HCT116 (cell line): ENCODE data around the gene KIF25. TPM values are rescaled to one million over a fixed set of nuclear protein-coding genes. Genes with fewer than 3 reads are reported as not detected.

Experiments
- ATAC-seq: fragments of 200-7000 bp; cut with Tn5 transposase; 2 replicates; pipeline ENCODE4 v1.9.1; 2020; ENCODE audit warnings: mild to moderate bottlenecking, moderate library complexity
- BruUV-seq: library from RNA; stranded (reverse); fragments of 400-500 nt; replicated peaks from 2 replicates; lab custom pipeline; 2021; lab: Mats Ljungman, UMichigan
- CTCF ChIA-PET: fragments of 300-600 bp; sonication (Branson Sonifier 250); formaldehyde crosslinking; loops from one replicate; lab custom pipeline; 2021; ENCODE audit warnings: antibody characterized with exemption; lab: Charles Lee
- POLR2A ChIA-PET: fragments of 300-600, 350-600 bp; sonication (Branson Sonifier 250); formaldehyde crosslinking; loops from one replicate; lab custom pipeline; 2021; ENCODE audit warnings: antibody characterized with exemption; lab: Charles Lee
- RAD21 ChIA-PET, 2 experiments: fragments of 300-600 bp; sonication (Branson Sonifier 250); formaldehyde crosslinking; loops; one replicate each; lab custom pipeline; 2023; ENCODE audit warnings: low total read pairs in 2 of 2; ENCODE audit not compliant: uncharacterized antibody in 2 of 2, unreplicated experiment in 2 of 2, low non-redundant PET in 1 of 2; lab: Charles Lee
- DNase-seq: peaks from one replicate; pipeline ENCODE4 v3.0.0-alpha.2; 2010; ENCODE audit warnings: low read depth, low spot score
- H2AFZ ChIP-seq: fragments of 200-600 bp; shearing (Covaris generic), sonication (generic); 2 replicates; pipeline ENCODE4 v1.6.1; 2017; ENCODE audit warnings: low read depth, mixed run types, mixed read lengths, antibody characterized with exemption, low read length; ENCODE audit not compliant: poor library complexity, severe bottlenecking
- H3K27ac ChIP-seq: 2 replicates; pipeline ENCODE4 v1.5.1; 2012; ENCODE audit warnings: low read depth, low read length
- H3K27me3 ChIP-seq: fragments of 200-600 bp; sonication (generic); 2 replicates; pipeline ENCODE4 v1.6.1; 2016; ENCODE audit warnings: mixed run types, low read length, mixed read lengths; ENCODE audit not compliant: insufficient read depth
- H3K36me3 ChIP-seq, 2 experiments: fragments of 200-500 bp in 1 of 2; fragments of 200-600 bp in 1 of 2; sonication (Bioruptor generic) in 1 of 2; sonication (generic) in 1 of 2; 2 replicates each; pipeline versions ENCODE4 v1.5.1 to v1.6.1; 2014 to 2016; ENCODE audit warnings: low read length in 2 of 2, inconsistent platforms in 1 of 2, mixed read lengths in 1 of 2, mixed run types in 1 of 2; ENCODE audit not compliant: insufficient read depth in 2 of 2, control insufficient read depth in 1 of 2
- H3K4me1 ChIP-seq, 2 experiments: fragments of 200-600 bp in 1 of 2; sonication (generic) in 1 of 2; 2 replicates each; pipeline versions ENCODE4 v1.5.1 to v1.6.1; 2012 to 2017; ENCODE audit warnings: low read length in 2 of 2, inconsistent platforms in 1 of 2, mild to moderate bottlenecking in 1 of 2, mixed read lengths in 1 of 2, mixed run types in 1 of 2, moderate library complexity in 1 of 2; ENCODE audit not compliant: insufficient read depth in 2 of 2, control insufficient read depth in 1 of 2
- H3K4me2 ChIP-seq: fragments of 200-600 bp; sonication (generic); 2 replicates; pipeline ENCODE4 v1.6.1; 2017; ENCODE audit warnings: mixed run types, low read length, mixed read lengths
- H3K4me3 ChIP-seq, 2 experiments: fragments of 200-600 bp in 1 of 2; sonication (generic) in 1 of 2; replicated peaks in 1 of 2; 2 replicates each; pipeline ENCODE4 v1.5.1; 2011 to 2016; ENCODE audit warnings: low read length in 2 of 2, control low read depth in 1 of 2, low read depth in 1 of 2, mild to moderate bottlenecking in 1 of 2, mixed read lengths in 1 of 2, mixed run types in 1 of 2
- H3K79me2 ChIP-seq: fragments of 200-600 bp; sonication (generic); 2 replicates; pipeline ENCODE4 v1.6.1; 2017; ENCODE audit warnings: mild to moderate bottlenecking, mixed run types, low read length, moderate library complexity, mixed read lengths; ENCODE audit not compliant: insufficient read depth
- H3K9ac ChIP-seq: fragments of 200-600 bp; sonication (generic); 2 replicates; pipeline ENCODE4 v1.6.1; 2016; ENCODE audit warnings: low read length, mixed read lengths
- H3K9me2 ChIP-seq: fragments of 200-600 bp; sonication (generic), shearing (Covaris generic); 2 replicates; pipeline ENCODE4 v1.6.1; 2017; ENCODE audit warnings: mixed run types, mild to moderate bottlenecking, moderate library complexity; ENCODE audit not compliant: insufficient read depth
- H3K9me3 ChIP-seq, 2 experiments: fragments of 200-500 bp in 1 of 2; fragments of 200-600 bp in 1 of 2; sonication (Bioruptor generic) in 1 of 2; sonication (generic) in 1 of 2; 2 replicates each; pipeline ENCODE4 v1.6.1; 2014 to 2017; ENCODE audit warnings: low read length in 2 of 2, mixed read lengths in 2 of 2, inconsistent platforms in 1 of 2, low read depth in 1 of 2, mild to moderate bottlenecking in 1 of 2, mixed run types in 1 of 2, moderate library complexity in 1 of 2; ENCODE audit not compliant: control insufficient read depth in 1 of 2, insufficient read depth in 1 of 2
- H4K20me1 ChIP-seq: fragments of 200-600 bp; sonication (generic), shearing (Covaris generic); 2 replicates; pipeline ENCODE4 v1.6.1; 2017; ENCODE audit warnings: mixed run types, mild to moderate bottlenecking, moderate library complexity; ENCODE audit not compliant: insufficient read depth
- CBX3 ChIP-seq: IDR thresholded peaks from 2 replicates; pipeline ENCODE4 v1.6.1; 2012; ENCODE audit warnings: low read depth
- CEBPB ChIP-seq: IDR thresholded peaks from 2 replicates; pipeline ENCODE4 v1.6.1; 2012; ENCODE audit warnings: low read depth
- CTCF ChIP-seq, 3 experiments: fragments of 200-600 bp in 1 of 3; sonication (generic) in 1 of 3; IDR thresholded peaks in 2 of 3; conservative IDR thresholded peaks in 1 of 3; 2 replicates each; pipeline ENCODE4 v1.5.1; 2012 to 2017; ENCODE audit warnings: low read depth in 2 of 3, low read length in 2 of 3, antibody characterized with exemption in 1 of 3, borderline replicate concordance in 1 of 3, control low read depth in 1 of 3, mild to moderate bottlenecking in 1 of 3, mixed read lengths in 1 of 3, mixed run types in 1 of 3, moderate library complexity in 1 of 3; ENCODE audit not compliant: insufficient read depth in 1 of 3
- EGR1 ChIP-seq: IDR thresholded peaks from 2 replicates; pipeline ENCODE4 v1.6.1; 2012; ENCODE audit warnings: low read depth
- EZH2phosphoT487 ChIP-seq: fragments of 200-600 bp; IDR thresholded peaks from 2 replicates; pipeline ENCODE4 v1.6.1; 2018; ENCODE audit warnings: antibody characterized with exemption, borderline replicate concordance
- FOSL1 ChIP-seq: IDR thresholded peaks from 2 replicates; pipeline ENCODE4 v1.6.1; 2012; ENCODE audit warnings: low read depth
- JUND ChIP-seq: IDR thresholded peaks from 2 replicates; pipeline ENCODE4 v1.6.1; 2012
- MAX ChIP-seq: IDR thresholded peaks from 2 replicates; pipeline ENCODE4 v1.6.1; 2012
- POLR2AphosphoS5 ChIP-seq: IDR thresholded peaks from 2 replicates; pipeline ENCODE4 v1.6.1; 2011; ENCODE audit warnings: mild to moderate bottlenecking, low read depth, low read length, moderate library complexity
- RAD21 ChIP-seq: IDR thresholded peaks from 2 replicates; pipeline ENCODE4 v1.6.1; 2012; ENCODE audit warnings: low read depth, mild to moderate bottlenecking
- REST ChIP-seq: IDR thresholded peaks from 2 replicates; pipeline ENCODE4 v1.6.1; 2012; ENCODE audit warnings: low read depth
- SIN3A ChIP-seq: IDR thresholded peaks from 2 replicates; pipeline ENCODE4 v1.6.1; 2012; ENCODE audit warnings: low read depth
- SRF ChIP-seq: IDR thresholded peaks from 2 replicates; pipeline ENCODE4 v1.6.1; 2012; ENCODE audit warnings: low read depth
- TCF7L2 ChIP-seq: IDR thresholded peaks from 2 replicates; pipeline ENCODE4 v1.7.0; 2011; ENCODE audit warnings: borderline replicate concordance, inconsistent platforms; ENCODE audit not compliant: insufficient read depth, insufficient read length; ENCODE audit errors: extremely low read depth
- YY1 ChIP-seq: IDR thresholded peaks from 2 replicates; pipeline ENCODE4 v1.6.1; 2011; ENCODE audit warnings: low read length, low read depth, moderate library complexity, mild to moderate bottlenecking; ENCODE audit not compliant: insufficient replicate concordance; ENCODE audit errors: extremely low read depth
- ZBTB33 ChIP-seq: IDR thresholded peaks from 2 replicates; pipeline ENCODE4 v1.6.1; 2011; ENCODE audit warnings: mild to moderate bottlenecking, low read length, moderate library complexity; ENCODE audit not compliant: insufficient replicate concordance; ENCODE audit errors: extremely low read depth
- ZFX ChIP-seq: fragments of 450-650 bp; IDR thresholded peaks from 2 replicates; pipeline ENCODE4 v1.6.1; 2017
- intact Hi-C: fragments of 100-400 bp; cut with micrococcal nuclease; formaldehyde crosslinking; loops from 2 replicates; pipeline ENCODE4 v1.10.0; 2022
- total RNA-seq: library from RNA; stranded (reverse); gene quantifications from one replicate; pipeline ENCODE4 v1.2.1, GENCODE V29; 2021; ENCODE audit not compliant: unreplicated experiment

Gene KIF25
- total RNA-seq, 1 experiment from 2014 or later = not detected

GRCh38 chr6:168075216-168075615 is 77.7 kb downstream of the KIF25 start:
- no peak for DNase-seq
- no TSS peak for BruUV-seq
- no peak overlapping the region for H2AFZ ChIP-seq
- ChIA-PET CTCF (no interaction called here), RAD21 (no interaction called here), POLR2A (no interaction called here)
- intact Hi-C loops = no loop called here
- H3K9me3 ChIP-seq = no peaks in the 10 kb centered on the region
- H3K4me1 ChIP-seq = no peaks in the 10 kb centered on the region
- no peak overlapping the region for H3K9ac ChIP-seq
- H4K20me1 ChIP-seq = no peaks in the 10 kb centered on the region
- H3K9me2 ChIP-seq = no peaks in the 10 kb centered on the region
- no peak for ATAC-seq
- H3K36me3 ChIP-seq = no peaks in the 10 kb centered on the region
- H3K27ac ChIP-seq = no peak overlapping the region
- no peaks in the 10 kb centered on the region for H3K79me2 ChIP-seq
- no peak for TF ChIP-seq REST
- no peak for TF ChIP-seq SIN3A
- no peak for TF ChIP-seq MAX
- TF ChIP-seq SRF = no peak
- no peak for TF ChIP-seq ZBTB33
- TF ChIP-seq CTCF (IDR thresholded peaks at IDR 0.05 in 2 of 3, conservative IDR thresholded peaks at IDR 0.05 in 1 of 3; ENCODE audit: borderline replicate concordance in 1 of 3, insufficient read depth in 1 of 3, low read depth in 2 of 3, low read length in 2 of 3) = no peak
- no peak for TF ChIP-seq RAD21
- TF ChIP-seq ZFX = no peak
- TF ChIP-seq CEBPB = no peak
- no peak for TF ChIP-seq JUND
- TF ChIP-seq CBX3 = no peak
- no peak for TF ChIP-seq FOSL1
- no peak for TF ChIP-seq TCF7L2
- no peak for TF ChIP-seq YY1
- TF ChIP-seq EGR1 = no peak
- TF ChIP-seq EZH2phosphoT487 = no peak
- no peak for TF ChIP-seq POLR2AphosphoS5
- no peak overlapping the region for H3K4me2 ChIP-seq
- H3K4me3 ChIP-seq = no peak overlapping the region
- H3K27me3 ChIP-seq = no peaks in the 10 kb centered on the region
